Activated CD4-positive, alpha-beta T cell treated with anti-CD3 and anti-CD28 coated beads, Interleukin-2, amount 50 U/mL, for 48 hours (primary cell): ENCODE measurements around the gene EPAS1.

Source experiments
- DNase-seq, 2 experiments: peaks; one replicate each; pipeline ENCODE4 v3.0.0-alpha.2; 2020

The EPAS1 gene

DNA sequence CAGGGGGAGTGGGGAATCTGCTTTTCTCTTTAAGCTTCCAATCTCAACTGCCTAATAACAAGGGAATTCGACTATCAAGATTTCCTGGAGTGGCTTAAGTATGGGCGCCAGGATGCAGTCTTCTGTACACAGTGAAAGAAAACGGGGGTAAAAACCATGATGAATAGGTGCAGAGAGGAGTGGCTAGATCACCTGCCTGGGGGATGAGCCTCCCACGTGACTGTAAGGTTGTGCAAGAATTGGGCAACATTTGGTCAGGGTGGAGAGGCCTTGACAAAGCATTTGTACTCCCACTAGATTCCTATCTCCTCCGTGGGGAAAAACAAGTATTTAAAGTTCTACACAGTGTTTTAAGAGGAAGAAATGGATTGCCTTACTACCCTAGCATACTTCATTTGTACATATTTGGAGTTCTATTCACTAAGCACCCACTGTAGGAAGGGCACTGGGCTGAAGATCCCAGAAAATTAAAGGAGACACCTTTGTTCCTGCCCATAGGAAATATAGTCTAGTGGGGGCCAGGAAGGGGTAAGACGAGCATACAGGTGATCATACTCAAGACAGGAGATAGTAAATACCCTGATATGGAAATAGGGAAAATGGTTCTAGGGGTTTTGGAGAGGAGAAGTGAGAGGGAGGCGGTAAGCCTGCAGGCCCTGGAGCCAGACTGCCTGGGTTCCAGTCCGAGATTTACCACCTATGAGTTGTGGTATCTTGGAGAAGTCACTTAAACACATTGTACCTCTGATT, 29.2 kb downstream of the EPAS1 start:
- no peak for DNase-seq

DNA sequence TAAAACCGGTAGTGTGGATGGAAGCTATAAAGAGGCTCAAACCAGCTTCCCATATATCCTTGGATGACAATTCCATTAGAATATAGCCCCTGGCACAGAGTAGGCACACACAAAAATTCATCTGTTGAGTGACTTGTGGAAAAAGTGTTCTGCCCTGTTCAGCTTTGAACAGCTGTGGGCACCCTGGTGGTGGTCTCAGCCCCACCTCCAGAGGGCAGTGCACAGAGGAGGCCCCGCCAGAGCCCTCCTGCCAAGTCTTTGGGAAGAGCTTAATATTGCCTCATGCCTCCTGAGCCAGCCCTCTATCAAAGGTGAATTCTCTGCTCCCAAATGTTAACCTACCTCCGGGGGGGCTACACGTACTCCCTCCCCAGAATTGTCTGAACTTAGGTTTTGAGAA, 30.4 kb downstream of the EPAS1 start:
- no peak for DNase-seq

DNA sequence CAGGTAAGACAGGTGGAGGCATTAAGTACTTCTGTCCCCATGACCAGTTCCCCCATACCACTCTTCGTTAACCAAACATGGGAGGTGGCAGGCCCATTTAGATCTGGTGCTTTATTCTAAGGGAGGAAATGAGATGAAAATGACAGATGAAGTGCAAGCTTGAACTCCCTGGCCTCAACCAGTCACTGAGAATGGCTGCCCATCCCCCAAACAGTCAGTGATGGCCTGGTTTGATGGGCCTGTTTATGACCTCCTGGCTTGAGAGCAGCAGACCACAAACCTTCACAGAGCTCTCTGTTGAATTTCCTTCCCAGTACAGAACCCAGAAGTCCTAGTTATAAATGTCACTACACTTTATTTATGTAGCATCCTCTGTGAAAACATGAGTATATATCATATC, 31.1 kb downstream of the EPAS1 start:
- no peak for DNase-seq

DNA sequence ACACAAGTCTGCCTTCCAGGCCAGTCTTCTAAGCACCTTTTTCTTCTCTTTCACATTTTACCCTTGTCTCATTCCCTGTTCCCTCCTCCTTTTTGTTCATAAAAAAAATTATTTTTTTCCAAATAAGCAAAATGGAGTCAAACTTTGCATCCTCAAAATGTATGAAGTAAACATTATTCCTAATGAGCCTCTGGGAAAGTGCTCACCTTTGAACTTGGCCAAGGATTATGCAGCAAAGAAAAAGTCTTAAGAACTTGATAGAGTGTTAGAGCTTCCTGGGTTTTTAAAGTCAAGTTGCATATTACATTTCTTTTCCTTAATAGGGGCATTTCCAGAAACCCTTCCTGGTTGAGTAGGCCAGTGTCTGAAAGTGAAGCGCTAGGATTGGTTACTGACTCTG, 31.6 kb downstream of the EPAS1 start:
- no peak for DNase-seq

DNA sequence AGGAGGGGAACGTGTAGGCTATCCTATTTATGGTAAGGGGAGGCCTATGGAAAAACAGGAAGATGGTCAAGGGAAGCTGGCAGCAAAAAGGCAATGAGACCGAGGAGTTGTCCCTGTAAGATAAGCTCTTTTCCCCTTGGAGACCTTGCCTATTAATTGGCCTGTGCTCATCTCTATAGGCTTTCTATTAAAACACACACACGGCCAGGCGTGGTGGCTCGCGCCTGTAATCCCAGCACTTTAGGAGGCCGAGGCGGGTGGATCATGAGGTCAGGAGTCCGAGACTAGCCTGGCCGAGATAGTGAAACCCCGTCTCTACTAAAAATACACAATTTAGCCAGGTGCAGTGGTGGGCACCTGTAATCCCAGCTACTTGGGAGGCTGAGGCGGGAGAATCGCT, 32.1 kb downstream of the EPAS1 start:
- no peak for DNase-seq

DNA sequence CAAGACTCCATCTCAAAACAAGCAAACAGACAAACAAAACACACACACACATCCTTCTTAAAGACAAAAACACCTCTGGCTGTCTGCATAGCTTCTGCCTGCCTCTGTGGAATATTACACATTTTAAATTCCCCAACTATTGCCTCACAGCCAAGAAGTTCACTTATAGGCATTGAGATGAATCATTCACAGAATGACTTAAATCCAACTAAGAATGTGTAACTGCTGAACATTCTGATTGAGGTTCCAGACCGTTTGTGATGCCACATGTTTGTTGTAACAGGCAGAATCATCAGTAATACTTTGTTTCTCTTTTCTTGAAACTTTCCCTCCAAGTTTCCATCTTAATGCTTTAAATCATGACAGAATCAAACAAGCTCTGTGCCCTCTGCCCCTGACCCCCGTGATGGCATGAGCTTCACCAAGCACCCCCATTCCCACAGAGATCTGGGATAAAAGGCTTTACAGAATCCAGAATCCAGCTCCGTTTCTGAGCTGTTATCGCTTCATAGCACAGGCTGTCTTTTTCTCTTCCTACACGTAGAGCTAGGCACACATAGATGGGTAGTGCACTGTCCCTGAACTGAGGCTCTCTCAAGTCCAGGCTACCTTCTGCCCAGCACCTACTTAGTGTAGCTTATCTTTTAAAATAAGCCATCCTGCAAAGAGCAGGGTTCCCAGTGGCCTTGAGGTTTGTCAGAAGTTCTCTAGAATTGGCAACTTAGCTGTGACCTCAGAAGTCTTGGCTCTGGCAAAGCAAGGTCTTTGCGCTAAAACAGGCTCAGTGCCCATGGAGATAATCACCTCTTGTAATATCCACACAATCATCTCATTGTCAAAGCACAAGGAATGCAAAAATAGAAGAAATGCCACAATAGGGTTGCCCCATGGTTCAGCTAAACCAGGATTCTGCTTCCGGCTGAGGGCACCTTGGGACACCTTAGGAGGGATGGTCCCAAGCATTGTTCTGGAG, 32.9 kb downstream of the EPAS1 start:
- no peak for DNase-seq

DNA sequence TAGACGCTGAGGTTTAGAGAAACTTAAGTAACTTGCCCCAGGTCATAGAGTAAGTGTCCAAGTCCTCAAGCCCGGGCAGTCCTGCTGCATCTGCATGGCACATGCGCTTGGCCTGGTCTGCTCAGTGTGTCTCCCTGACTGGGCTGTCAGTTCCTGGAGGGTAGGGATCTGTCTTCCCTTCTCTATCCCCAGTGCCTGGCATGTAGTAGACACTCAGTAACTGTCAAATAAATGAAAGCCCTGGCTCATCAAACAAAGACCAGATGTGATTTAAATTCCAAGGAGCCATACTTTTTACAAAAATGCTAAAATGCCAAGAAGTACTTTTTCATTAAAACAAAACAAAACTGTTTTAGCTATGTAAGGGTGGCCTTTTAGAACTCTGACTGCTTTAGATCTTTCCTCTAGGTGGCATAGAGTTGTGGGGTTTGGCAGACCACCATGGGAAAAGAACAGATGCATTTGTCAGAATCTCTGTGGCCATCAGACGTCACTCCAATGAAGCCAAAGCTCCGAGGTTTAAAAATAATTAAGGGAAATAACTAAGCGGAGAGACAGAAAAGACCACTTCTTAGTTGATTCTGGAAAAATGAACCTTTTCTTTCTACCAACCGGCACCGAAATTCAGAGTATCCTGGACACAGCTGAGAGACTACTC, 34.0 kb downstream of the EPAS1 start:
- DNase-seq = no peak

DNA sequence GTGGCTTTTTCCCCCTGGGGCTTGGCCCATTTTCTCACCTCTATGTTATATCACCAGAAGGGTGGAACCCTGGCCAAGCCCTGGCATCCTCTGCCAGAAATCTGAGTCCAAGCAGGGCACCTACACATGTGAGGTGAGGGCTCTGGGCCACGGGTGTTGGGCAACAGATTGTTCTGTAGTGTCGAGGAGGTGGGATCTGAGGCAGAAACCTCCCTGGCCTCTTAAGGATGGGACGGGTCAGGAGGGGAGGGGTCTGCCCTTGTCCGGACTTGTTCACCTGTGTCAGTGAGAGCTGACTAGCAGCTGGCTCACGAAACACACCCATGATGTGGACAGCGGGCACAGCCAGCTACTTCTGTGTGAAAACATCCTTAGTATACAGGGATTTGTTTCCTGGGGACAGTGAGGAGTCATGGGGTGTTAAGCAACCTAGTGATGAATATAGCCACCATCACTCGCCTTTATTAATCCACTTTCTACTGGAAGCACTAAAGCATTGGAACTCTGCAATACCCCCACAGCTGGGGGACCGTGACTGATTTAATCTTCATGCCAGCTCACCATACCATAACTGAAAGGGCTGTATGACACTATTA, 35.6 kb downstream of the EPAS1 start:
- no peak for DNase-seq

DNA sequence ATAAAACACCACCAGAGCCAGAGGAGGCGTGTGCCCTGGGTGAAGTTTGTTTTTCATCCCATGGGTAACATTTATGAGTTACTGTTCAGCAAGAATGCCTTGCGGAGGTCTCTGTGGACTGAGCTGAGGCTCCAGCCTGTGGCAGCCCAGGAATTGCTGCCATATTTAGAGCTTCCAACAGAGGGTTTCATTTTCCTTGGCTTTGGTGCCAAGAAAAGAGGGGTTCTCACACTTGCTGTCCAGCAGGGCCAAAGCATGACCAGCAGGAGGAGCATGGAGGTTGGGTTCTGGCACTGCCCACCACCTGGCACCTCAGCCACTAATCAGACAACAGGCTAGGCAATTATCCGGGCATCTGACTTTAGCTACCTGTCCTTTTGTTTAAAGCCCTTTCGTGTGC, 36.7 kb downstream of the EPAS1 start:
- DNase-seq = no peak

DNA sequence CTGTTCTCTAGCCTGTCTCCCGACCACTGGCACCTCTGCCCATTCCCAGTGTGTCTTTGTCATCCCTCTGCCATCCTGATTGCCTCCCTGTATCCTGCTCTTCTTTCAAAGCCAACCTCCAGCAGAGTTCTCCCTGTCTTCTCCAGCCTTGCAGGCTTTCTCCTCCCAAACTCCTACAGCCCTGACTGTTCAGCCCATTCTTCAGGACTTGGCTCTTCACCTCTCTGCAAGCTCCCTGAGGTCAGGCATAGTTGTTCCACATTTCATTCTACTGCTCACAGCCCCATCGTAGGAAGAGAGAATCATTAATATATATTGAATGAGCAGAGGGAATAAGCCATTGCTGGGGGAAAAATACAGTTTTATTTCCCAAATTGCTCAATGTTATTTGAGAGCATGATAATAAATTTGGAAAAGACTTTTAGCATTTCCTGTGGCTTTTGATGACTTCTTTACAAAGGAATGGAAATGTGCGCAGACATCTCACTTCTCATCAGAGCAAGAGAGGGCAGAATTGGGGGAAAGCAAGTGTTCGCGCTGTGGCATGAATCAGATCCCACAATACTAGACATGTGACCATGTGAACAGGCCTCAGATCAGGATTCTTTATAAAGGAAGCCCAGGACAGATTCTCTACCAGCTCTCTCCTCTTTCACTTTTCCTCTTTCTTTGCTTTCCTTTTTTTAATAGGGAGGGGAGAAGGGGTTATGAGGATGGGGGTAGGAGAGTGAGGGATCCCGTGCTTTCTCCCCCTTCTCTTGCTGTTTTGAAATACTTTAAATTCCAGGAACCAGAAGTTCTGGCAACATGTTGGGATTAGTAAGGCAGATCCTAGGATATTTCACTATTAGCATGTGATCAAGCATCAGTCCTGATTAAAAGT, 37.4 kb downstream of the EPAS1 start:
- DNase-seq = no peak

DNA sequence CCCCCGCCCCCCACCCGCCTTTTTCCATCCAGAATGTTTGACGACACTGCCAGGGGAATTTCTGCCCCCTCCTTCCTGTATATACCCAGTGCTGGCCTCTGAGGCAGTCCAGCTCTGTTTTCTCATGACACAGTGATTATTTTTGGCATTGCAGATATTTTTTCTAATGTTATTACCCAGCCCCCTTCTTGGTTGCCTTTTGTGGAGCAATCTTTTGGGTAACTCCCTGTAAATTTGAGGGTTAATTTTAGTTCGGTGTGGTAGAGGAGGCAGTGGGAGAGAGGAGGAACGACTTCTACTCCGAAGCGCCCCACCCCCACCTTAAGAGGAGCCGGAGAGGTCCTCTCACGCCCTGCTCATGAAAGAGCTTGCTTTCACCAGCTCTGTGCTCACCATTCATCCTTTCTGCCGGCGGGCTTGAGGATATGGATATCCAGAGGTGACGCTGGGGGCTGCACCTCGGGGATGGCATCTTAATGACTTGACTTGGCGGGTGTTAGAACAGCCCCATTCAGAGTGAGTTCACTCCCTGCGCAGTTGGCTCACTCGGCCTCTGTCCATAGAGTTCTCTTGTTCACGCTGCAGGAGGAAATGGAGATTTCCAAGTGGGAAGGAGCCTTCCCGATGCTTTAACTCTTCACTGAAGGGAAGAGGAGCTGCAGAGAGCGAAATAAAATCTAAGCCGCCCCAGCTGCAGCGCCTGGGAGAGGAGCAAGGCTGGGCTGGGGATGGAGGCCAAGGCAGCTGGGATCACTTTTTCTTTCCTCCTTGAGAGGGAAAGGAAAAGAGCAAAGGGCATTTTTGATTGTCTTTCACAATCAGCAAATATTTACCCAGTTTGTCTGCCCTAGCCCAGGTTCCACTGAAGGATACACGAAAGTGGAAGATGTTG, 38.4 kb downstream of the EPAS1 start:
- DNase-seq = no peak

DNA sequence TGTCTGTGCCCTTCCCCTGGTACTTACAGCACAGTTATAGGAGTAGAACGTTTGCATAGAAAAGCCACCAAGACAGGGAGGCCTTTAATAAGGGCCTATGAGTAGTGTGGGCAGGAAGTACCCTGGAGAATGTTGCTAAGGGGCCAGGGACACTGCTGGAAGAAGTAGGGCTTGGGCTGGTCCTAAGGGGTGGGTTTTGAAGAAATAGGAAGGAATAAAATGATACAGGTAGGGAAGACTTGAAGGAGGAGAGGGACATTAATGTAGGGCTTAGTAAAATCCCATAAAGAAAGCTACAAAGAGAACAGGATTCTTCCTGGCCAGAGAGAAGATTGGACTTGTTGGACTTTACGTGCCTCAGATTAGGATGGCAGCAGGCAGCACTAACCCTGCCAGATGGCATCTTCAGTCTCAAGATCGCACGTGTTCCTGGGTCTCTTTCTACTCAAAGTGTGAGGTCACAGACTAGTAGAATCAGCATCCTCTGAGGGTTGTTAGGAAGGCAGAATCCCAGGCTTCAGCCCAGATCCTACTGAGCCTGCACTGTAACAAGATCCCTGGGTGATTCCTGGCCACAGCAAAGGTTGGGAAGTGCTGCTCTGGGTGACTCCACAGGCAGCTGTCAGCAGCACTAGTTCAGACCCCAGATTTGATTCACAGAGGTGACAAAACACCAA, 39.2 kb downstream of the EPAS1 start:
- DNase-seq = no peak

DNA sequence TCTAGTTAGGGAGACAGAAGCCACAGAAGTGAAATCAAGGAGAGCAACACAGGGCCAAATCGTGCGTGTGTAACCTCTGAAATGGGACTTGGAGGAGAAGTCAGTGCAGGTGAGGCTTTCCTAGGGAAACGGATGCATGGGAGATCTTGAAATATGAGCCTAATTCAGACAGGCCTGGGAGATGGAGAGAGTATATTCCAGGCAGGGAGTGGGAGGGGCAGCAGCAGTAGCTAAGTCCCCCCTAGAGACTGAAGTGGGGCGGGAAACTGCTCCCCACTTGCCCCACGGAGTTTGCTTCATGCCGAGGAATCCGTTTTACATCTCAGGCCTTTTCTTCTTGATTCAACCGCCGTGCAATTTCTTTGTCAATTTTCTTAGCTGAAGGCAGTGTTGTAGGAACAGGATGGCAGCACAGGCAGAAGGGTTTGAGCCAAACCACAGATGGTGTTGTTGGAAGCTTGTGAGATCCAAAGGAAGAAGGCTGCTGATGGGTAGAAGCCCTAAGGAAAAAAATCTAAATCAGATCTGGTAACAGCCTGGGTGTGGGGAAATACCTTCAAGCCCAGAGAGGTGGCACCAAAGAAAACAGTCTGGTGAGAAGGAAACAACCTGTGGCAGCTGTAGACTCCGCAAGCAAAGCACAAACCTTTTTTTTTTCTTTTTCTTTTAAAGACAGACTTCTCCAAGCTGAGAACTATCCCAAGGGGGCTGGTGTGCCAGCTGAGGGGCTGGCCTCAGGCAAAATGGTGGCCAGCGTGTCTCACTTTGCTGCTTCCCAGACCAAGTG, 40.2 kb downstream of the EPAS1 start:
- no peak for DNase-seq

DNA sequence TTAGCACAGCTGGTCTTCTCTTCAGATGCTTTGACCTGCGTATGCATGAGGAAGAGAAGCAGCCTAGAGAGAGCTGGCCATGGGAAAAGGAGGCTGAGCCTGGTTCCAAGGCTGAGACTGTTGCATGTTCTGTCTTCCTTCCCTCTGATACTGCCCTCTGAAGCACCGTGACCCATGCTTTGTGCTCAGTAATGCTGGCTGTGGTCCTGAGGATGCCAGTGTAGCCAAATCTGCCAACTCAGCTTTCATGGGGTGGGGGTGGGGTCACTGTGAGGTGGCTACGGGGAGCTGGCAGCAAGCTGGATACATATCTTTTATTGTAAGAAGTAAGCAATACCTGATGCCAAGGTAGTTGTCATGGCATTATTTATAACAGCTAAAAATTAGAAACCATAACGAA, 41.5 kb downstream of the EPAS1 start:
- no peak for DNase-seq

DNA sequence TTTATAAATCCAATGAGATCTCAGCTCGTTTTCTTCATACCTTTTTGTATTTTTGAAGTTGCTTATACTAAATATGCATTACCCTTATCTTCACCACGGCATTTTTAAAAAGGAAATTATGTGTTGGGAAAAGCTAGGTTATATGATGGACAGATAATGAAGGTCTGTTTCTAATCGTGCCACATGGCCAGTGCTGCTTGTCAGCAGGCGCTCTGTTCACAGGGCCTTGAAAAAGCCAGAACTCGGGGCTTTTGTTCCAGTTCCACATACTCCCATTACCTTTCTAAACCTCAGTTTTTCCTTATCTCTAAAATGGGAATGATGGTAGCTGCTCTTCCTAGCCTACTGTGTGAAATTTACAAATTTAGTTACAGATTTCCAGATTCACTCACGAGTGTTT, 42.0 kb downstream of the EPAS1 start:
- no peak for DNase-seq

DNA sequence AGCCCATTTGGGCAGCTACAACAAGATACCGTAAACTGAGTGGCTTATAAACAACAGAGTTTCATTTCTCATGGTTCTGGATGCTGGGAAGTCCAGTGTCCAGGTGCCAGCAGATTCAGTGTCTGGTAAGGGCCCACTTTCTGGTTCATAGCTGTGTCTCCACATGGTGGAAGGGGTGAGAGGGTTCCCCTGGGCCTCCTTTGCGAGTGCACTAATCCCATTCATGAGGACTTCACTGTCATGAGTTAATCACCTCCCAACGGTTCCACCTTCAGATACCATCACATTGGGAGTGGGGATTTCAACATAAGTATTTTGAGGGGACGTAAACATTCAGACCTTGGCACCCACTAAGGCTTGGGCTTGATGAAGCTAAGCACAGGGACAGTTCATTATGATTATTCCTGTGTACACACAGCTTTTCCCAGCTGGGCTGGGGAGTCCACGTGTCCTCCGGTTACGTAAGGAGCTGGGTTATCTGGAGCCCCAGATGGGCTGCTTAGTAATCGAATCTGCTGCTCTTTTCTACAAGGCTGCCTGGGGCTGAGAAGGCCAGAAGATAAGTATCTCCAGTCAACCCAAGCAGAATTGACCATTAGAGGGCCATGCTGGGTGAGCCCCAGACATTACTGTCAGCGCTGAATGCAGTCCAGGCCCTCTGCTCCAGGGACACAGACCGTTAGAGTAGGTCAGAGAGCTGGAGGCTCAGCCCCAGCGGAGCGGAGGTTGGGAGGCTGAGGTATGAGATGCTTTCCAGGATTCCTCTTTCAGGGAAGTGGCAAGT, 42.7 kb downstream of the EPAS1 start:
- no peak for DNase-seq

DNA sequence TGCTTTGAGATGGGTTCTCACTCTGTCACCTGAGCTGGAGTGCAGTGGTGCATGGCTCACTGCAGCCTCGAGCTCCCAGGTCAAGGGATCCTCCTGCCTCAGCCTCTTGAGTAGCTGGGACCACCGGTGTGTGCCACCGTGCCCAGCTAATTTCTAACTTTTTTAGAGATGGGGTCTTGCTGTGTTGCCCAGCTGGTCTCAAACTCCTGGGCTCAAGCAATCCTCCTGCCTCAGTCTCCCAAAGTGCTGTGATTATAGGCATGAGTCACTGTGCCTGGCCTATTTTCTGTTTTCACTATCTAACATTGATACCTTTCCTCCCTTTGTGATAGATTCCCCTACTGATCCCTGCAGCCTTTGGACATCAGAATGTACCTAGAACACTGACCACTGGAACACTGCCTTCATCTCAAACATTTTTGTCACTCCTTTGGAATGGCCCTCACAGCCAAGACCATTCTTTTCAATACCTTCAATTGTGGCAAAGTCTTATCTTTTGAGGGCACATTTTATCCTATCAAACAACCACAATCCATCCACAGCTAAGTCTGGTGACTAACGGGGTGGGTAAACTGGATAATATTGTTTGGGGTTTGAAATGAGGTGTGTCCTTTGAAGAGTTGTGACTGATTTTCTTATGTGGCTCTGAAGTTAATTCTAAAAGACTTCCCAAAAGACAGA, 43.7 kb downstream of the EPAS1 start:
- no peak for DNase-seq
